GM21717 (cell line): ENCODE measurements around the gene SCGB1A1.
"Not testable (repeated sequence)": the region's sequence is repeated elsewhere in the genome, so short reads cannot be mapped to it uniquely, and the experiment has no call there.

Experiments
- ATAC-seq: cut with Tn5 transposase; IDR thresholded peaks from one replicate; pipeline ENCODE4 v1.9.1; 2021; ENCODE audit warnings: mild to moderate bottlenecking, moderate library complexity; ENCODE audit not compliant: unreplicated experiment

Gene SCGB1A1

DNA sequence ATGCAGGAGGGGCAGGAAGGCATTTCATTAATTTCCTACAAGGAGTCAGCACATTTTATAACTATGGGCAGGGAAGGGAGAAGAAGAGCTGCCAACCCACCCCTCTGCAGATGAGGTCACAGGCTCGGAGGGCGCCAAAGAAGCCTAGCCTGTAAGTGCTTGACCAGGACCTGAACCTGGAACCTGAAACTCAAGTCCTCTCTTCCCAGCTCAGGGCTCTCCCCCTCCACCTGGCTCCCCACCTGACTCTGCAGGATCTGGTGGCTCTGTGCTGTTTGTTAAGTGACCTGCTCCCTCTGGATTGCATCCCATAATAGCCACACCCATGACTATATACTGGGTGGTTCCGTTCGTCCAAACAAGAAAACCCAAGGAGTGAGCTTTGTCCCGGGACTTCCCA, 27.3 kb downstream of the SCGB1A1 start:
- ATAC-seq: no peak

DNA sequence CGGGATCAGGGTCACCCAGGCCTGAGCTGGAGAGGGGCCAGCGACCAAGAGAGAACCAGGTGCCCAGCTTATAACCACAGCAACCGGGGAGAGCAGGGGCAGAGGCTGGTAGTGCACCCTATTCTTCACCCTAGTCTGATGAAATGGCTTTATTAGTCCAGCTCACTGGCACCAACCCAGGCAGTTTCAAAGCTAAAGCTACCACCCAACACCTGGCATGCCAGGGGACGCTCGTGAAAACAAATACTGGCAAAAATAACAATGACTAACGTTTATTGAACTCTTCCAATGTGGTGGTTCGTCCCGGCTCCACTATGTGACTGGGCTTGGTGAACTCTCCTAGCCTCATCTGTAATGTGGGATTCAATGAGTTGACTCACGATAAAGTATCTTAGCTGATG, 30.6 kb downstream of the SCGB1A1 start:
- ATAC-seq: no peak

DNA sequence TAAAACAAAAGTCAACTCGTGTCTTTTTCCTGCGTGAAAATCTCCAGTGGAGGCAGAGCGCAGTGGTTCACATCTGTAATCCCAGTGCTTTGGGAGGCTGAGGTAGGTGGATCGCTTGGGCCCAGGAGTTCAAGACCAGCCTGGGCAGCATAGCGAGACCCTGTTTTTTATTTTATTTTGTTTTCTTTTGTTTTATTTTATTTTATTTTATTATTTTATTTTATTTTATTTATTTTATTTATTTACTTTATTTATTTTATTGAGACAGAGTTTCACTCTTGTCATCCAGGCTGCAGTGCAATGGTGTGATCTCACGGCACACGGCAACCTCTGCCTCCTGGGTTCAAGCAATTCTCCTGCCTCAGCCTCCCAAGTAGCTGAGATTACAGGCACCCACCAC, 31.1 kb downstream of the SCGB1A1 start:
- not testable (repeated sequence) for ATAC-seq

DNA sequence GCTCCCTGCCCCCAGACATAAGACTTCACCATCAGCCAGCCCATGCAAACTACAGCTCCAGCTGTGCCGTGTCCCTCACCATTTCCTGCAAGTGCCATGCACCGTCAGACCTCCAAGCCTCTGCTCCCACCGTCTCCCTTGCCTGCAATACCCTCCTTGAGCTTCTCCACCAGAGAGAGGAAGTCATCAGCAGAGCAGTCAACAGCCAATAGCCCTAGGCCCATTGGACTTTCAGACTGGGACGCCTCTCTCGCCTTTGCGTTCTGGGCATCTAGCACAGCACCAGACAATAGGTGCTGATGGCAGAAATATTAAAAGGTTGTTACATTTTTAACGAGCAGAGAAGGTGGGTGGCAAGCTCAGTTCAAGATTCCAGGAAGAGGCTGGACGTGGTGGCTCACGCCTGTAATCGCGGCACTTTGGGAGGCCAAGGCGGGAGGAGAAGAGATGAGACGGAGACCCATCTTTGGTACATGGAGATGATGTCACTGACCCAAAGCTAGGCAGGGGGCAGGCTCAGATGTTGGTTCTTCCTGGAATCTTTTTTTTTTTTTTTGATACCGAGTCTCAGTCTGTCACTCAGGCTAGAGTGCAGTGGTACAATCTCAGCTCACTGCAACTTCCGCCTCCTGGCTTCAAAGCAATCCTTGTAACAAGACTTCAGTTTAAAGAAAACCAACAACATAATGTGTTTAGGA, 31.9 kb downstream of the SCGB1A1 start:
- no peak for ATAC-seq

DNA sequence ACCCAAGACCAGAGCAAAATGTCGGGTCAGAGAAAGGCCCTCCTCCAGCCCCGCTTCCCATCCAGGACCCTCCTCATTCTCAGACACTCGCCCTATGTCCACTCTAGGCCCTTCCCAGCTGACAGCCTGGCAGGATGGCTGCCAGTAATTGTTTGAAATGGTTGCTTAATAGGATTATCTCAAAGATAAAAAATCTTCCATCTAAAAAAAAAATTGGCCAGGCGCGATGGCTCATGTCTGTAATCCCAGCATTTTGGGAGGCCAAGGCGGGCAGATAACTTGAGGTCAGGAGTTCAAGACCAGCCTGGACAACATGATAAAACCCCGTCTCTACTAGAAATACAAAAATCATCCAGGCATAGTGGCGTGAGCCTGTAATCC, 32.4 kb downstream of the SCGB1A1 start:
- no peak for ATAC-seq

DNA sequence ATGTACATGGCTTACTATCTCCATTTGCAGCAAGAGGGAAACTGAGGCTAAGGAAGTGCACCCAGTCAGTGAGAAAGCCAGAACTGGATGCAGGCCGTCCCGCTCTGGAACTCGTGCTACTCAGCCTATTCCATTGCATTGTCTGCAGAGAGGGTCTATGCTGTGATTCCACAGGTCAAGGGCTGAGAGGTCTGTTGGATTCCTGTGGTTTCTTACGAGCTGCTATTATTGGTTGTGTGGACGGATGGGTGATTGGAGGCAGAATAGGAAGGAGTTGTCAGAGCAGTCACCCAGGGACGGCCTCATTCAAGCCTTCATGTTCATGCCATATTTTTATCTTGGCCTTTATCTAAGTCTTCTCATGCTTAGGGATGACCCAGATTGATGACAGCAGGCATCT, 33.4 kb downstream of the SCGB1A1 start:
- ATAC-seq: no peak

DNA sequence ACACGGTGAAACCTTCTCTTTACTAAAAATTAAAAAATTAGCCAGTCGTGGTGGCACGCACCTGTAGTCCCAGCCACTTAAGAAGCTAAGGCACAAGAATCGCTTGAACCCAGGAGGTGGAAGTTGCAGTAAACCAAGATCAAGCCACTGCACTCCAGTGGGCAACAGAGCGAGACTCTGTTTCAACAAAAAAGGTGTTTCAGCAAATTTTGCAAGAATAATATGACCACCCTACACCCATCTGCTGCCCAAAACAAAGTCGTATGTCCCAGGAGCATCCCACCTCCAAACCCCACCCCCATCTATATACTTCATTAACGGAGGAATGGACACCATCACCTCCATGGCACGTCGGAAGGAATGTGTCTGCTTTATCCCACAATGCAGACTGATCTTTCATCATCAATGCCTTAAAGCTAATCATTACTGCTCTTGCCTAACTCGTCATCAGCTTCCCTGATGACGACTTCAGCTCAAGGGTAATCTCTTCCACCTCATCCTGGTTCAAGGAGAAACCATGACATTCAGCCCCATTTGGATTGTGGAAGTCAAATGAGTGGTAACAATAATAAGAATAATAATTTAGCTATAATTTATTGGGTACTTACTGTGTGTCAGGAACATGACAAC, 34.1 kb downstream of the SCGB1A1 start:
- ATAC-seq: no peak

DNA sequence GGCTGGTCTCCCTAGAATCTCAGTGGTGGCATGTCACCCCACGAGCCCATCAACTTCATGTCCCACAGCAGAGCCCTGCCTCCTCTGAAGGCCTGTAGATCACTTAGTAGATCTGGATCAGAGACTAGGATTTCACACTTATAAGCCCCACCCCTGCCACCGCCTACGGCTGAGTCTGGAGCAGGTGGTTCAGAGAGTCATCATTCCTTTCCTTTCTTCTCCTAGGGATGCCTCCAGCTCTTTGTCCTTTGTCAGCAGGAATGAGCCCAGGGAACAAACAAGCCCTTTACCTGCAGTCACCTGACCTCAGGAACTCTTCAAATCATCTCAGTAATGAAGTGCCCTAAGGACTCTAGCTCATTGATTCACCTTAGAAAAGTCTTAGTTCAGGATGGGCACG, 37.8 kb downstream of the SCGB1A1 start:
- no peak for ATAC-seq

DNA sequence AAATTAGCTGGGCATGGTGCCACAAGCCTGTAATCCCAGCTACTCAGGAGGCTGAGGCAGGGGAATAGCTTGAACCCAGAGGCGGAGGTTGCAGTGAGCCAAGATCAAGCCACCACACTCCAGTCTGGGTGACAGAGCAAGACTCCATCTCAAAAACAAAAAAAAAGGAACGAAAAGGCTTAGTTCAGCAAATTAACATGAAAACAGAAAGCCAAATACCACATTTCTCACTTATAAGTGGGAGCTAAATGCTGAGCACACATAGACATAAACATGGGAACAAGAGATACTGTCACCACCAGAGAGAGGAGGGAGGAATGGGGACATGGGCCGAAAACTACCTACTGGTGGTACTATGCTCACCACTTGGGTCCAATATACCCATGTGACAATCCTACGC, 38.6 kb downstream of the SCGB1A1 start:
- ATAC-seq: no peak

DNA sequence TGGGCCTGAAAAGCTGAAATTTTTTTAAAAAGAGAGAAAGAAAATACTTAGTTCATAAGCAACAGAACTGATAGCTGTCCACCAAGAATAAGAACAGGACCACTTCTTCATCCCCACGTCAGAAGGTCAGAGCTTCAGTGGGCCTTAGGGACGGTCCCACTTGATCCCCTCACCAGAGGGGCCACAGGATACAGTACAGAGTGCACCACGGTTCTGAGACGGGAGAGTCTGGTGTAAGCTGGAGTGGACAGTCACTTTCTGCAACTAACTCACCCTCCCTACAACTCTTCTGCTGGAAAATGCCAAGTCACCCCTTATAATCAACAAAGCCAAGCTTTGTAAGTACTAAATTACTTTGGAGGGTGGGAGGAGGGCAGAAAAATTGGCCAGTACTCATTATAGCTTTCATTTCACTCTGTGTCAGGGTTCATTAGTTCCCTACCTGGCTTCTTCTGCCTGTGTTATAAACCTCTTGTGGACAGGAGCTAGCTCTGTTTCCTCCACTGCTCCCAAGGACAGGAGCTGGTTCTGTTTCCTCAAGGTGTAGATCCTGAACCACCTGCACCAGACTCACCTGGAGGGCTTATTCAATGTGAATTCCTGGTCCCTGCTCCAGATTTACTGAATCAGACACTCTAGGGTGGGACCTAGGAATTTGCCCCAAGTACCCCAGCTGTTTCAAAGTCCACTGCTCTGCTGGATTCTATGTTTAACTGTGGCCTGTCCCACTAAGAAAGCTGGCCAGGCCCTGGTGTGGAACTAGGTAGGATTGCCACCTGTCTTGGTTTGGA, 39.6 kb downstream of the SCGB1A1 start:
- no peak for ATAC-seq

DNA sequence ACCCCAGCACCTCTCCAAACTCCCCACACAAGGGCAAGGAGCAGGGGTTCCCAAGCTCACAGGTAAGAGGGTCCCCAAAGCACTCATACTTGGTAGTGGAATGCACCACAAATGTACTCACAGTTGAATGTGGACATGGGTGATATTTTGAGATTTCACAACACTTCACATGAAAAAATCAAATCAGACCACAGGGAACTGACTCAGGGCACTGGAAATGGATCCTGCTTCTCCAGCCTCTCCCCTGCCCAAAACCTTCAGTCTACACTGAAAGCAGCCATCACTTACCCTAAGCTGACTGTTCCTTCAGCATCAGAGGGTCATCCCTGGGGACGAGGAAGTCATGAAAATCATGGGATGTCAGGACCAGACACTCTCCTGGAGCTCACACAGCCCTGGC, 40.2 kb downstream of the SCGB1A1 start:
- no peak for ATAC-seq

DNA sequence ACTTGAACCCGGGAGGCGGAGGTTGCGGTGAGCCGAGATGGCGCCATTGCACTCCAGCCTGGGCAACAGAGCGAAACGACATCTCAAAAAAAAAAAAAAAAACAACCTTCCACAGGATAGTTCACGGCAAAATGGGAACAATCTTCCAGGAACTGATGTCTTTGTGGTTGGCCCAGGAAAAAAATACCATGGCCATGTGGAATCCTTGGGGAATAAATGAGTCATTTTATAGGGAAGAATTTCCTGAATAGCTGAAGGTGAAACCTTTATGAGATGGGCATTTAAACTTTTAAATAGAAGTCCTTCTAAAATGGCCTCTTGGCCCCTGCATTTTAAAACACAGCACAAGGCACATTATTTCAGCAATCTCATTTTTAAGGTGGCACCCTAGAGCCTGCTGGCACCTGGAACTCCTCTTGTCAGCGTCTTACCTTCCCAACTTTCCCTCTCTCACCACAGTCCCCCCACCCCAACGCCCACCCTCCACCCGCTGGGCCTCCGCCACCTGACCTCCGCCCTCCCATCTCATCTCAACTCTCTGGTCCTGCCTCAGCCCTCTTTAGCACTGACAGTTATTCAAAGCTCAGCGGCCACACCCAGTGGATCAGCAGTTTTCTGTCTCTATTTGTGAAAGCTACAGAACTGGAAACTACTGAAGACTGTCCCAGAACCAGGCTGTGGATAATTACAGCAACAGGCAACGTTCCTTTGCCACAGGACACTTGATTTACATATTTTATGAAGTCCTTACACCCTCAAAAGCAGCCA, 43.1 kb downstream of the SCGB1A1 start:
- no peak for ATAC-seq

DNA sequence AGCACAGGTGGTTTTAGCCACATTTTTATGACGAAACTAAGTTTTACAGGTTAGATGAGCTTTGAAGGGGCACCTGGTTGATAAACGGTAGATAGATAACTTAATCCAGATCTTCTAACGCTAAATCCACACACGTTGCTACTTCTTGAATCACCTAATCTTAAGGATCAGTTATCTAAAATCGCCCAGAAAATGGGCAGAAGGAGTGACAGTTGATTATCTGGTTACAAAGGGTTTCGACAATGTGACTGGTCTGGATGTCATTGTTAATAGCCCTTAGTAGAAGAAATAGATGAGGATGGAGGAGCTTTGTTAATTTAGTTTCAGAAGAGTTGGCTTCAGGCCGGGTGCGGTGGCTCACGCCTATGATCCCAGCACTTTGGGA, 43.7 kb downstream of the SCGB1A1 start:
- no peak for ATAC-seq

DNA sequence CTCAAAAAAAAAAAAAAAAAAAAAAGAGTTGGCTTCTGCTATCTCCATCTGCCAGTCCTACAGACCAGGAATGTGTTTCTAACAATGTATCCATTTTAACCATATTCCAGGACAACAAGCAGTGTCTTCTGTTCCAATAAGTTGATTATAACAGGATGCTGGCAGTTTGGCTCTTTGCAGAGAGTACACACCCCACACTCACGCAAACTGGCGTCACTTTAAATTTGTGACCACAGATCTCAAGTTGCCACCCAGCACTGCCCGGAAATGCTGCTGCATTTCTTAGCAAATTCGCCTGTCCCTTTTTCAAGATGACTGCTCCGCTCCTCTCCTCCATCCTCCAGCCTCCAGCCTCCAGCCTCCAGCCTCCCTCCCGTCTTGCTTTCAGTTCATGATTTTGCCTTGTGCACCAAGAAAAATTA, 44.3 kb downstream of the SCGB1A1 start:
- no peak for ATAC-seq

DNA sequence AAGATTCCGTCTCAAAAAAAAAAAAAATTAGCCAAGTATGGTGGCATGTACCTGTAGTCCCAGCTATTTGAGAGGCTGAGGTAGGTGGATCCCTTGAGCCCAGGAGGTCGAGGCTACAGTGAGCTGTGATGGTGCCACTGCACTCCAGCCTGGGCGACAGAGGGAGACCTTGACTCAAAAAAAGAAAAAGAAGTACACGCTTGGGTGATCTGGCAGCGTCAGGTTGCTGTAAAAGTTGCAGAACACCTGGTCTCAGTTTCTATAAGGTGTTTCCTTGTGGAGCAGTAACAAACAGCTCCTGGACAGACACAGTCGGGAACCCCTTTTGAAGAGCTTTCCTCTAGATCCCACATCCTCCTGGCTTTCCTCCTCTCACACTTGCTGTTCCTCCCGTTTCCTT, 45.8 kb downstream of the SCGB1A1 start:
- ATAC-seq: no peak

DNA sequence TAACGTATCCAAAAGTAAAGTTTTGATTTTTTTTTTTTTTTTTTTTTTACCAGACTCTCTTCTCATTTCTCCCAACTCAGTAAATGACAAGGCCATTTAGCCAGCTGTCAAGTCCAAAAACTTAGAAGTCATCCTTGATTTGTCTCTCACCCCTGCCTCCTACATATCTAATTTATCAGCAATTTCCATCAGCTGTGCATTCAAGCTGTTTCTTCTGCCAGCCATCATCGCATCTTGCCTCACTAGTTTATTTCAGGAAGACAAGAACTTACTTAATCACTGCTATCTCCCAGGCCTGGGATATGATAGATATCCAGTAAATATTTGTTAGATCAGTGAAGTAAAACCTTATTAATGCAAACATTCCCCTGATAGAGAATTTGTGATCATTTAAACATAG, 47.6 kb downstream of the SCGB1A1 start:
- no peak for ATAC-seq

DNA sequence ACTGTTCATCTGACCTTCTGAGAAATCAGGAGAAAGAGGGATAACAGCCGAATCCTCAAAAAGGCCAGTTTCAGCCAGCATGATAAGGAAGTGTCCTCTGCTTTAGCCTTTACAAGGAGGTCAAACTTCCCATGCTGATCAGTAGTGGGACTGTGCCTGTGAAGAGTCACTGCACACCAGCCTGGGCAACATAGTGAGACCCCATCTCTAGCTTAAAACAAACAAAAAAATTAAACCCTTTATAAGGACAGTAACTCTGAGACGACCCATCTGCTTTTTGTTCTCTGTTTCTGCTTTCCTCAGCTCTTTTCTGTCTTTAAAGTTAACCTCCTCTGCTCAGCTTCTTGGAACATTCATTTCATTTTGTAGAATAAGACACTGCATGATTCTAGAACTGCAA, 49.7 kb downstream of the SCGB1A1 start:
- ATAC-seq: no peak

DNA sequence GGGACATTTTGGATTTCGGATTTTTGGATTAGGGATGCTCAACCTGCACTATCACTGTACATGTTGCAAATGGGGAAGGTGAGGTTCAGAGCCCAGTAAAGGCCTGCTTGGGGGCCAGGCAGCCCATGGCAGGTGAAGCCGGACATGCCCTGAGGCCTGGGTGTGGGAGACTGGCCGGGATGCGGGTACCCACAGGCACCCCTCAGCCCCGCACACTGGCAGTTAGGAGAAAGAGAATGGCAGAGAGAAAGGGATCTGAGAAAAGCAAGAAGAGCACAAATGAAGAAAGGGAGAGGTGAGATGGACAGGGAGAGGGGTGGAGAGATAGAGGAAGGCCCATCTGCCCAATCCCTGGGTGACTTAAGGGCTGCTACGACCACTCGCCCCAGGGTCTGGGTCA, 52.8 kb downstream of the SCGB1A1 start:
- ATAC-seq: no peak

DNA sequence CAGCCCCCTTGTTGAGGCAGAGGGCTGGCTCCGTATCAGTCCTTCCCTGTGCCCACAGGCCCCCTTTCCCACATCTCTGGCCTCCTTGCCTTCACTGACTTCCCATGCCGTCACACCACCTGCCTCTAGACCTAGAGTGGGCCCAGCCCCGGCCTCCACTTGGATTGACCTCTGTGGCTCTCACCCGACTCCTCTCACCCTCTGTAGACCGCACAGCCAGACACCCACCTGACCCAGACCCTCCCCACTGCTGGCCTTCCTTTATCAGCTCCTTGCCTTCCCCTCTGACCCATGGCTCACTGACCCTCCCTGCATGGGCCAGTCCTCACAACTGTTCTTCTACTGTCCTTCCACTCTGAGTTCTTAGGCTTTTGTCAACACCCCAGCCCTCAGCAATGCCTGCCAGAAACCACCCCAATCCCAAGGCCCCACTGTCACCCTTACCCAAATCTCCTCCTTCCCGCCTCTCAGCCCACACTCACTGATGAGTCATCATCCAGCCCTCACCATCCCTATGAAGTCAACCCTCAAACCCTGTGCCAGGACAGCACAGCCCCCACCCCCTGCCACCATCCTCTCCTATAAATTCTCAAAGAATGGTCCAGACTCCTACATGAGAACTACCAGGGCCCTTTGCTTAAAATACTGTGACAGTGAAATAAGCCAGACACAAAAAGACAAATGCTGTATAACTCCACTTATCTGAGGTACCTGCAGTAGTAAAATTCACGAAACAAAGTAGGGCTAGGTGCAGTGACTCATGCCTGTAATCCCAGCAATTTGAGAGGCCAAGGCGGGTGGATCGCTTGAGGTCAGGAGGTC, 53.4 kb downstream of the SCGB1A1 start:
- no peak for ATAC-seq
